Lower leg skin (tissue), 3 donors: Measurements from ENCODE around the gene AFF4.

Experiments
- POLR2A ChIP-seq, 2 donors: fragments of 450-650 bp; IDR thresholded peaks; one replicate each; pipeline ENCODE4 v1.6.1; 2016 to 2017; ENCODE audit warnings: antibody characterized with exemption in 2 of 2, mild to moderate bottlenecking in 1 of 2, moderate library complexity in 1 of 2
- TF ChIP-seq, protein P1 (sequence below), 3 donors: fragments of 450-650 bp; IDR thresholded peaks; one replicate each; pipeline ENCODE4 v1.5.1; 2016; ENCODE audit warnings: antibody characterized with exemption in 3 of 3, mild to moderate bottlenecking in 3 of 3, moderate library complexity in 2 of 3

DNA sequence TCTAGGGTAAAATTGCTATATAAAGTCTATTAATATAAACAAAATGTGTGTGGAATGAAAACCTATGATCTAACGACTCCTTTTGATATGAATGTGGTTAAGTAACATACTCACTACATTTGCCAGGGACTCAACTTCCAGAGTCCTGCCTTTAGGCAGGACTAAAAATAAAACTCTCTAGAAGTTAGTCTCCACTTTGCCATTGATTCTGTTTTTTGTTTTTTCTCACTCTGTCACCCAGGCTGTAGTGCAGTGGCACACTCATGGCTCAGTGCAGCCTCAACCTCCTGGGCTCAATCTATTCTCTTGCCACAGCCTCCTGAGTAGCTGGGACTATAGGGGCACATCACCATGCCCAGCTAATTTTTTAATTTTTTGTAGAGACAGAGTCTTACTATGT lies 32.9 kb upstream of the AFF4 start:
- TF ChIP-seq, protein P1, sequence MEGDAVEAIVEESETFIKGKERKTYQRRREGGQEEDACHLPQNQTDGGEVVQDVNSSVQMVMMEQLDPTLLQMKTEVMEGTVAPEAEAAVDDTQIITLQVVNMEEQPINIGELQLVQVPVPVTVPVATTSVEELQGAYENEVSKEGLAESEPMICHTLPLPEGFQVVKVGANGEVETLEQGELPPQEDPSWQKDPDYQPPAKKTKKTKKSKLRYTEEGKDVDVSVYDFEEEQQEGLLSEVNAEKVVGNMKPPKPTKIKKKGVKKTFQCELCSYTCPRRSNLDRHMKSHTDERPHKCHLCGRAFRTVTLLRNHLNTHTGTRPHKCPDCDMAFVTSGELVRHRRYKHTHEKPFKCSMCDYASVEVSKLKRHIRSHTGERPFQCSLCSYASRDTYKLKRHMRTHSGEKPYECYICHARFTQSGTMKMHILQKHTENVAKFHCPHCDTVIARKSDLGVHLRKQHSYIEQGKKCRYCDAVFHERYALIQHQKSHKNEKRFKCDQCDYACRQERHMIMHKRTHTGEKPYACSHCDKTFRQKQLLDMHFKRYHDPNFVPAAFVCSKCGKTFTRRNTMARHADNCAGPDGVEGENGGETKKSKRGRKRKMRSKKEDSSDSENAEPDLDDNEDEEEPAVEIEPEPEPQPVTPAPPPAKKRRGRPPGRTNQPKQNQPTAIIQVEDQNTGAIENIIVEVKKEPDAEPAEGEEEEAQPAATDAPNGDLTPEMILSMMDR (IDR thresholded peaks at IDR 0.05) = no peak
- no peak for TF ChIP-seq POLR2A (IDR thresholded peaks at IDR 0.05)
